Stimulated activated CD8-positive, alpha-beta memory T cell treated with anti-CD3 and anti-CD28 coated beads, Interleukin-2, amount 100 ng/mL, for 1 hour (primary cell): ENCODE measurements around the gene ADGRG3.

Source experiments
- DNase-seq, 2 donors: peaks; one replicate each; pipeline ENCODE4 v3.0.0-alpha.2; 2020; ENCODE audit warnings: low read depth in 2 of 2

The ADGRG3 gene

DNA sequence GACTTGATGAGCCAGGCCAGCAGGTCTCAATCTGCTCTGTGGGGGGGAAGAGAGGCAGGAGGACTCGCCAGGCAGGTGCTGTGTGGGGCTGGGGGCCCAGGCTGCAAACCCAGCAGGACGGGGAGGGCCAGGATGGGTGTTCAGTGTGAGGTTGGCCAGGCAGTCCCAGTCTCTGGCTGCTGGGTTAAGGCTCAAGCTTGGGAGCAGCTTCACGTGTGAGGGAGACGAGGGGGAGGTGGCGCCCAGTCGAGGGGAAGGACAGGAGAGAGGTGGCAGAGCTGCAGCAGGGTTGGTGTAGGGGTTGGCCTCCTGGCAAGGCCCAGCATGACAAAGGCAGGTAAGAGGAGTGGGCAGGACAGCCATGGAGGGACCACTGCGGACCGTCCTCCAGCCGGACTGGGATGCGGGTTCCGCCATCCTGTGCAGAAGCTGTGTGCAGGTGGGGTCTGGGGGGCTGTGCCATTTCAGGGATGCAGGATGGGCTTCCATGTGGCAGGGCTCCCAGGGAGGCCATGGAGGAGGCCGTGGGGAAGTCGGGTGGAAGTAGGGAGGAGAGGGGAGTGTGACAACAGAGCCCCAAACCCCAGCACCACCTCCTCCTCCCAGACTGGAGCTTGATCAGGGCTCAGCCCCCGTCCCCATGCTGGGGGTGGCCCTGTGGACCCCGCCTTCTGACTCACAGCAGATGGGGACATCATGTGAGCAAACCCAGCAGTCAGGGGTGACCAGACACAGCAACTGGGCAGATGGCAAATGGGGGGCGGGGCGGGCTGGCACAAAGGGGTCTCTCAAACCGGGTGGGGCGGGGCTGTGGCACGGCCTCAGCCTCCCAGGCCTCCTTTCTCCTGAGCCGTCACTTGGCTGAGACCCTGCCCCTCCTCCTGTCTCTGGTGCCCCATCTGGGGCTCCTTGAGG lies 36.9 kb upstream of the ADGRG3 start:
- no peak for DNase-seq

DNA sequence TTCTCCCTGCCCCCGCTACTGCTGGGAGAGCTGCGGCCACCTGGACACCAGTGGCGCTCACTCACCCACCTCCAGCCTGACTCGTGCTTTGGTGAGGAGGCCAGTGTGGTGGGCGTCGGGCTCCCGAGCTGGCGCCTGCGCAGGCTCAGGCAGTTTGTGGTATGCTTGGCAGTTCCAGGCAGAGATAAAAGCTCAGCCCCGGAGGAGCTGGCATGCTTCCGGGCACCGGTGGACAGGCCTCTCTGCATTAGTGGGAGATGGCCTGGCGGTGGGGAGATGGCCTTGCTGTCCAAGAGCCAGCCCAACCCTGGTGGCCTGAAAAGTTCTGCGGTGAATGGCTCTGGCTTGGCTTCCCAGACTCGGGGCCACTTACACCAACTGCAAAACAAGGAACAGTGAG lies 35.5 kb upstream of the ADGRG3 start:
- DNase-seq, result no peak

DNA sequence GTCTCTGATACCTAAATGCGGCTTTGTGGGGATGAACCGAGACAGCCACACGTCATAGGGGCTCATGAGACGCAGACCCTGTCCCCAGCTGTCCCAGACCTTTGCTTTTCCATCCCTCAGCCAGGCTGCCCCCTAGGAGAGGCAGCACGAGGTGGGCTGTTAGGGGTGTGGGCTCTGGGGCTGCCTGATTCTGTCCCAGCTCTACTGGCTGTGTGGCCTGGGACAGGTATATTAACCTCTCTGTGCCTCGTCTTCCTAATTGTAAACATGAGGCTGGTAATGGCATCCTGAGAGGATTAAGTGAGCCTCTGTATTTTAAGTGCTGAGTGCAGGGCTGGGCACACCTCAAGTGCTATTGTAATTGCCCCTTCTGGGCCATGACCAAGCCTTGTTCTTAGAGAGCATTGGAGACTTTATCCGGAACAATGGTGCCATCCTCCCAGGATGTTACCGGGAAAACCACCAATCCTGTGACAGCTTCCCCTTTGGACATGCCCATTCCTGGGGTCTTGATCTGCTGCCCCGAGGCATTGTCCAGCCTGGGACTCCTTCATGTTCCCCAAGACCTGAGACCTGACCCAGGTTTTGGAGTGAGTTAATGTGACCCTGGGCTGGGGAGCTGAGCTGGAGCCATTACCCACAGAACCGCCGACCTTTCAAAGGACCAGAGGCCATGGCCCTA lies 34.6 kb upstream of the ADGRG3 start:
- no peak for DNase-seq

- no peak for DNase-seq
Observed at GRCh38 chr16:57634171-57634570, 33.9 kb upstream of the ADGRG3 start.

DNA sequence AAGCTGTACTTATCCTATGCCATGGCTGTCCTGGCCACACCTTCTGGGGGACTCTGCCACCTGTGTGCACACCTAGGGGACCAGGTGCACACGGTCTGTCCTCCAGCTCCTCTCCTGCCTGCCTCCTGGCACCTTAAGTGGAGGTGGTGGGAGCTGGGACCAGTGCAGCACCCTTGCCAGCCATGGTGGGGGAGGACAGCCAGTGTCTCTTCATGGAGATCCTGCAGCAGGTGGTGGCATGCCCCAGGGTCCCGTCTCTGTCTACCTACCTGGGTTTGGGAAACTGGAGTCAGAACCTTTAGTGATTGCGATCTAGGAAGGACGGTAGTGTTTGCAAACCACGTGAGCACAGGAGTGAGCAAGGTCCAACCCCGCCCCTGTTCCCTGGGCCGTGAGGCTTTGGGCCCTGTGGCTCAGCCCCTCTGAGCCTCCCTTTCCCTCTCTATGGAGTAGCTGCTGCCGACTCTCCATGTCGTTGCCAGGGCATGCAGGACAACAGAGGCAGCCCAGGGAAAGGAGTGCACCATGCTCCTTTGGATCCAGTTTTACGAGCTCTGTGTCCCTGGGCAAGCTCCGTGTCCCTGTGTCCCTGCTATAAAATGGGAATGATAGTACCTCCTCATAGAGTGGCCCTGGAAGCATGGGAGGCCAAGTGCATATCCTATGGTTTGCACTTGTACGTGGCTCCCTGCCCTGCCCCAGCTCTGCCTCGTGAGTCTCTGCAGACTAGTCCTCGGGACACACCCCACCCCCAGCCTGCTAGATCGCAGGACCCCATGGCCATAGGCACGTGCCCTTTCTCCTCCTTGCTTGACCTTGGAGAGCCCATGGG lies 32.6 kb upstream of the ADGRG3 start:
- no peak for DNase-seq

GRCh38 chr16:57636184-57636583 lies 31.9 kb upstream of the ADGRG3 start:
- no peak for DNase-seq

- DNase-seq, result no peak
Observed at GRCh38 chr16:57637020-57637419, 31.1 kb upstream of the ADGRG3 start.

DNA sequence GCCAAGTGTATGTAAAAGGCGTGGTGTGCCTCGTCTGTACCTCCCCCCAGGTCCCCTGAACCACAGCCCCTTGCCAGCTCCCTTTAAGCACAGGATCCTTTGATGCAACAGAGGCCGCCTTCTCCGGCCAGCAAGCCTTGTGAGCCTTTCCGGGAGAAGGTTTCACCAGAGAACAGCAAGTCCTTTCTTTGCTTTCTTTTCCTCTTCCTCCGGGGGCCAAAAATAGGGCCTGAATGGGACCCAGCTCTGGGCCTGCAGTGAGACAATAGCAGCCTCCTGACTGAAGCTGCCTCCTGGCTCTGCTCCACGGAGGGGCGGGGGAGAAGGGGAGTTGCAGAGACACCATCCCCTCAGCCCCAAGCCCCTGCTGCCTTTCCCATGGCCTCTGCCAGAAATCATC lies 30.7 kb upstream of the ADGRG3 start:
- no peak for DNase-seq

- DNase-seq, result no peak
Observed at GRCh38 chr16:57637965-57638364, 30.1 kb upstream of the ADGRG3 start.

DNA sequence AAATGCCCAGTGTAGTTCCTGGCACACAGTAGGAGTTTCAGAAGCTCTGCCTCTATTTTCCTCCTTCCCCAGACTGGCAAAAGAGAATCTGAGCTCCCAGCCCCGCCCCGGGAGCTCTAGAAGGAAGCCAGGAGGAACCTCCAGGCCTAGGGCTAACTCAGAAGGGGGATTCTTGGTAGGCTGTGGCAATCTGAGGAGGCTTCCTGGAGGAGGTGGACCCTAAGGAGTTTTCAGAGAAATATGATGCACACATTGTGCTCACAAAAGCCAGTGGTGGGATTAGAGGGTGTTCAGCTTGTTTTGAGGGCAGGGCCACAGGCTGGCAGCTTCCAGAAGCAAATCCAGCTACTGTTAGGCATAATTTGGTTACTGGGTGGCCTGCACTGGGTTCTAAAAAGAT lies 29.7 kb upstream of the ADGRG3 start:
- DNase-seq, result no peak

DNA sequence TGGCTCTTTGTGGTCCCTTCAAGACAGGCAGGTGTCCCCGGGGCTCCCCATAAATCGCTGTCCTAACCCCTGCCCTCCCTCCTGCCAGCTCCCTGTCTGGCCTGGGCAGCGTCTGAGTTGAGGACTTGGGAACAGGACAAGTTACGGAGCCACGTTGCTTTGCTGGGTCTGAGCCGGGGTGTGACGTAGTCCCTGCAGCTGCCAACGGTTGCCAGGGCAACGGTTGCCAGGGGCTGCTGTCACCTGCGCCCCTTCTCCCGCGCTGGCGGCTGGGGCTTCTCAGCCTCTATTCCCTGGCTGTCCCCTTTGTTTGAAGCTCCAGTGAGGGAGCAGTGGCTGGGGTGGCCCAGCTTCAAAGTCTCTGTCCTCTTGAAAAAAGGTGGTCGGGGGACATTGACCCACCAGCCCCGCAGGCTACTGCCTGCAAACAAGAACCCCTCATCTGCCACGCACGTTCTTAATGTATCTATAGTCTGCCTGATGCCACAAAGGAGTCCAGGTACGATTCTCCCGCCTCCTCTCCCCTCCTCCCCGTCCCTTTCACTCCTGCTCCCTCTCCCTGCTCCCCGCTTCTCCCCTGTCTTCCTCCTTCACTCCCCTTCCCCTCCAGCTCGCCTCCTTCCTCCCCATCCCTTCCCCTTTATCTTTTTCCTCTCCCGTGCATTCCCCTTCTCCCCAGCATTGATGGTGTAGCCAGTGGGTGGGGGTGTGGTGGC lies 28.8 kb upstream of the ADGRG3 start:
- DNase-seq, result no peak

- DNase-seq, result no peak
Observed at GRCh38 chr16:57640185-57640584, 27.9 kb upstream of the ADGRG3 start.

DNA sequence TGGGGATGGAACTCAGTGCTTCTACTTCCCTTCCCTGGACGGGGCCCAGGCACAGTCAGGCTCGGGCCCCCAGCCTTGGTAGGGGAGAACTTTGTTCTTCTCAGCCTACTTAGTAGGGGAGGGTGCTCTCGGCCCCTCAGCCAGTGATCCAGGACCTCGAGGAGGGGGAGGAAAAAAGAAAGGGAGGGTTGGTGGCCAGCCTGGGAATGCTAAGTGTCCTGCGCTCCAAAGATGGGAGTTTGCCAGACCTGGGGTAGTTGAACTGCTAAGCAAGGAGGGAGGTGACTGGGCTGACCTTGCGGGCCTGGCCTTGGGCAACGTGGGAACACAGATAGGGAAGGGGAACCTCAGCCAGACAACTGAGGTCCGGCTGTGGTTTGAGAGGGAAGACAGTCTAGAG lies 27.5 kb upstream of the ADGRG3 start:
- DNase-seq, result no peak

GRCh38 chr16:57642160-57643135 lies 25.7 kb upstream of the ADGRG3 start:
- DNase-seq, result no peak

DNA sequence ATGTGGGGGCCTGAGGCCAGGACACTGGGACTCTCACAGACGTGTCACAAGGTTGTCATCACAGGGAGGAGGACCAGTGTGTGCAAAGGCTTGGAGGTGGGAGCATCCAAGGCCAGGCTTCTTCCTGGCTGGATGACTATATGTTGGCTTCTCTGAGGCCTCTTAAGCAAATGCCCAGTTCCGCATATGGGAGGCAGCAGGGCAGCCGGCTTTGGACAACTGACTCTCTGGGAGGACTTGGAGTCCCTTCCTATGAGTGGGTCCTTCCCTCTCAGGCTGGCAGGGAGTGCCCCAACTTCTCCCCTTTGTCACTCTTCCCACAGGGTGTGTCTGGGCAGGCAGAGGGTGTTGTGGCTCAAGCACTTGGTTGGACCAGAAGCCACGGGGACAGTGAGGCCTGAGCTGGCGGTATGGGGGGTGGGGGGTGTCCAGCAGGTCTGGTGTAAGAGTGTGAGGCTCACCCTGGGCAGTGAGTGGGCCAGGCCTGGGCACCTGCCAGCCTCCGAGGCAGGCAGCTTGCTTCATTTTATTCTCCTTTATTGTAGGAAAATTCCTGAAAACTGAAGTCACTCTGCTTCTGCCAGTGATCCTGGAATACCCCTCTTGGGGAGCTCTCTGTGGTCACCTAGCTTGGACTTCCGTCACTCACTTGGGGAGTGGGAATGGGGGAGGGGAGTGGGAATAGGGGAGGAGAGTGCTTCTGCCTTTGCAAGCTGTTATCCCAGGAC lies 24.8 kb upstream of the ADGRG3 start:
- no peak for DNase-seq

DNA sequence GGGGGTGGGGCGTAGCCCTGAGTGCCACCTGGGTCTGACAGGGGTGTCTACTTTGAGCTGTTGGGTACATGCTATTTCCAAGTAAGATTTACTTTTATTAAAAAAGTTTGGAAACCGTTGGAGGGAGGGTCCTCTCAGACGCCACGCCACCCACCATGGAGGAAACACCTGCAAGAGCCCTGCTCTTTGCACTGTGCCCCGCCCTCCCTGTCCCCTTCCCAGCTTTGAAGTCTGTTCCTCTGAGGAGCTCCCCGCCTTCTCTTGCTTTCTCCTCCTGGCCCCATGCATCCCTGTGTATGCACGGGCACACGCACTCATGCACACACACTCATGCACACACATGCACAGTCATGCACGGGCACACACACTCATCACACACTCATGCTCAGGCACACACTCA lies 24.2 kb upstream of the ADGRG3 start:
- no peak for DNase-seq

GRCh38 chr16:57644383-57645014 lies 23.6 kb upstream of the ADGRG3 start:
- no peak for DNase-seq

DNA sequence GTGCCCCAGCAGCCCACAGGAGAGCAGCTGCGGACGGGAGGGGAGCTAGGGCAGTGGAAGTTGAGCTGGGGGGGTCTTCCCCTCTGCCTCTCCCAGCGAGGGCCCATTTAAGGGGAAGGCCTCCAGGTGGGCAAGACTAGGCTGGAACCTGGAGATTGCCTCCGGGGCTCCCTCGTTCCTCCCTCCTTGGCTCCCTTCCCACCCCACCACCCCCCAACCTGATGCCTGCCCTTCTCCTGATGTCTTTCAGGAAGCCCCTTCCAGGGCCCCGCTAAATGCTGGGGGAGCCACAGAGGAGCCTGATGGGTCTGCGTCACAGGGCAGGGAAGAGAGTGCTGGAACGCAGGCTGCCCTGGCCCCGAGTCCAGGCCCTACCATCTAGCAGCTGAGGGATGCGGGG lies 22.9 kb upstream of the ADGRG3 start:
- DNase-seq, result no peak

DNA sequence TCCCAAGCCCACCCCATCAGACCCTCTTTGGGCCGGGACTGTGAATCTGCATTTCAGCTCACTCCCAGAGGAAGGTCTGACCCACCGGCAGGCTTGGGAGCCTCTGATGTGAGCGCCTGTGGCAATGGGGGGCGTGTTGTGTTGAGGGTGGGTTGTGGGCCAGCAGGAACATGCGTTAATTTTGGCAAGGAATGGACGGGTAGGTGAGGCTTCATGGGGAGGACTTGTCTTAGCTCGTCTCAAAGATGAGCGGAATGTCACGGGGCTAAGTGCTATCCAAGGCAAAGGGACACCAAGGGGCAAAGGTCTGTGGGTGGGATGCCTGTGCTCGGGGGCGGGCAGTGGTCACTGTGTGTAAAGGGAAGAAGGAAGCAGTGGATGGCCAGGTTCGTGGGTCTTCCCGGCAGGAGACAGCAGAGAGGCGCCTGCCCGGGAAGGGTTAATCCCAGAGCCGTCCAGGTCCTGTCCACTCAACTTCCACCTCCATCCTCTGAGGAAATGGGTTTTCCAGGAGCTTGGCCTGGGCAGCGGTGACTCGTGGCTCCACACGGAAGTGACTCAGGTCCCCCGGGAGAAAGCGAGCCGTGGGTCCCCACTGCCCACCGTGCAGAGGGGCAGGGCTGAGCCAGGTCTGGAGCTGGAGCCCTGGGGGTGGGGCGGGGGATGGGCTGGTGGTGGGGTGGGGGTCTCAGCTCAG lies 22.3 kb upstream of the ADGRG3 start:
- DNase-seq, result no peak
